ENCODE data around the gene TFG. TPM values are rescaled to one million over a fixed set of nuclear protein-coding genes. Genes with fewer than 3 reads are reported as not detected.

Gene TFG
- total RNA-seq, 1 donor from 2014 or later, result 91.3 TPM

DNA sequence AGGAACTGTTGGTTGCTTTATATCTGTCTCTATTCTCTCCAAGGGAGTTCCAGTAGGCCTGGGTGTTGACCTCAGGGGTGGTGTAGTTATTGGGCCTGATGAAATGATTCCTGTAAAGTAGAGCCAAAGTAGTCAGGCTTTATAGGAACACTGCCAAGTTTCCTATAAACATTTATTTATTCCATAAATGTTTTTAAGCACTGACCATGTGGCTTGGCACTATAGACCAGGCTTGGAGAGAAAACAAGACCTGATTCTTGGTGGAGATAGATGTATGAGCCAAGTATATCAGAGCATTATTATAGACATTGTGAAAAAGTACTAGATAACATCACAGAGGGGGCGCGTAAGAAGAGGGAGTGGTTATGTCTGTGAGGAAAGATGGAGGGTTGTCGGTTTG lies 65.9 kb downstream of the TFG start:
- H3K27me3 Mint-ChIP-seq (ENCODE audit: low read depth), result no peaks in the 10 kb centered on the region
- H3K27ac Mint-ChIP-seq (ENCODE audit: unreplicated experiment), result no peak overlapping the region
- DNase-seq (ENCODE audit: low read depth, low spot score), result no peak
- no peaks in the 10 kb centered on the region for H3K36me3 Mint-ChIP-seq (ENCODE audit: low read depth)
- H3K4me3 Mint-ChIP-seq, result no peak overlapping the region
- H3K4me1 Mint-ChIP-seq, result no peaks in the 10 kb centered on the region
- peaks cover 5% of the 10 kb centered on the region for H3K9me3 Mint-ChIP-seq
- TF ChIP-seq CTCF (conservative IDR thresholded peaks at IDR 0.05), result no peak

DNA sequence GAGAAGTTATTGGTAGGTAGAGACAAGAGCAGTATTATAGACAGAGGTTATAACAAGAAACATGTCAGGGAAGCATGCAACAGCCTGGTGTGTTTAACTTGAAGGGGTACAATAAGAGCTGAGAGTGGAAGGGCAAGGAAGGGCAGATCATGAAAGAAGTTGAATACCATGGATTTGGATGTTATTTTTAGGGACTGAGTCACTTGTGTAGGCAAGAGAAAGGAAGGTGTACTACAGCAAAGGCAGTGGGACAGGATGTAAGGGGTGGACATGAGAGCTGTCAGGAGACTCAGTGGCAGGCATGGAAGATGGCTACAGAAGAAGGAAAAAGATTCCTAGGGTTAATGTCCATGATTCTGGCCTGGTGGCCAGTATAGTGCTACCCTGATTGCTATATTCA lies 66.4 kb downstream of the TFG start:
- no peak overlapping the region for H3K27ac Mint-ChIP-seq (ENCODE audit: unreplicated experiment)
- H3K4me1 Mint-ChIP-seq, result no peaks in the 10 kb centered on the region
- no peaks in the 10 kb centered on the region for H3K36me3 Mint-ChIP-seq (ENCODE audit: low read depth)
- H3K9me3 Mint-ChIP-seq, result peaks cover 5% of the 10 kb centered on the region
- TF ChIP-seq CTCF (conservative IDR thresholded peaks at IDR 0.05), result no peak
- no peak for DNase-seq (ENCODE audit: low read depth, low spot score)
- H3K4me3 Mint-ChIP-seq, result no peak overlapping the region
- H3K27me3 Mint-ChIP-seq (ENCODE audit: low read depth), result no peaks in the 10 kb centered on the region

- H3K9me3 Mint-ChIP-seq, result peaks cover 5% of the 10 kb centered on the region
- no peak overlapping the region for H3K4me3 Mint-ChIP-seq
- DNase-seq (ENCODE audit: low read depth, low spot score), result no peak
- H3K36me3 Mint-ChIP-seq (ENCODE audit: low read depth), result no peaks in the 10 kb centered on the region
- H3K27ac Mint-ChIP-seq (ENCODE audit: unreplicated experiment), result no peak overlapping the region
- TF ChIP-seq CTCF (conservative IDR thresholded peaks at IDR 0.05), result no peak
- H3K4me1 Mint-ChIP-seq, result no peaks in the 10 kb centered on the region
- no peaks in the 10 kb centered on the region for H3K27me3 Mint-ChIP-seq (ENCODE audit: low read depth)
These were observed 66.9 kb downstream of the TFG start for GRCh38 chr3:100776097-100776729.

GRCh38 chr3:100776746-100777145 lies 67.5 kb downstream of the TFG start:
- peaks cover 5% of the 10 kb centered on the region for H3K9me3 Mint-ChIP-seq
- H3K4me1 Mint-ChIP-seq, result no peaks in the 10 kb centered on the region
- DNase-seq (ENCODE audit: low read depth, low spot score), result no peak
- no peak overlapping the region for H3K27ac Mint-ChIP-seq (ENCODE audit: unreplicated experiment)
- no peaks in the 10 kb centered on the region for H3K36me3 Mint-ChIP-seq (ENCODE audit: low read depth)
- H3K4me3 Mint-ChIP-seq, result no peak overlapping the region
- H3K27me3 Mint-ChIP-seq (ENCODE audit: low read depth), result no peaks in the 10 kb centered on the region
- no peak for TF ChIP-seq CTCF (conservative IDR thresholded peaks at IDR 0.05)

DNA sequence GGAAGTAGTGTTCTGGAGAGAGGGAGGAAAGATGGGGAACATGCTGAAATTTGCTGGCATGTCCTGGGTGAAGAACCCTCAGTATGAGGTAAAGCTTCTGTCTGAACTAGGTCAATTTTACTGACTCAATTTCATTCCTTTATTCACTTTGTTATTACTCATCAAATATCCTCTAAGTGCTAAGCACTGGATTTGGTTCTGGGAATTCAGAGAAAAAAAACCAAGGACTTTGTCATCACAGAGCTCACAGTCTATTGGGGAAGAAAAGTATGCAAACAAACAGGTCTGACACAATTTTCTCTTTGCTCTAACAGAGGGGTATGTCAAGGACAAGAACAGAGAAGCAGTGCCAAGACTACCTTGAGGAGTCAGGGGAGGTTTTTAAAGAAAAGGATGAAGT lies 68.0 kb downstream of the TFG start:
- H3K36me3 Mint-ChIP-seq (ENCODE audit: low read depth), result no peaks in the 10 kb centered on the region
- H3K9me3 Mint-ChIP-seq, result peaks cover 5% of the 10 kb centered on the region
- TF ChIP-seq CTCF (conservative IDR thresholded peaks at IDR 0.05), result no peak
- no peaks in the 10 kb centered on the region for H3K4me1 Mint-ChIP-seq
- no peak overlapping the region for H3K27ac Mint-ChIP-seq (ENCODE audit: unreplicated experiment)
- H3K4me3 Mint-ChIP-seq, result no peak overlapping the region
- no peak for DNase-seq (ENCODE audit: low read depth, low spot score)
- no peaks in the 10 kb centered on the region for H3K27me3 Mint-ChIP-seq (ENCODE audit: low read depth)

All from neural crest cell (in vitro differentiated cells).